DOHH2 (cell line): Measurements from ENCODE around the gene ARID4B.
"Not testable (repeated sequence)": the region's sequence is repeated elsewhere in the genome, so short reads cannot be mapped to it uniquely, and the experiment has no call there.

Experiments used
- H3F3A ChIP-seq: fragments of 200-600 bp; sonication (generic), shearing (Covaris generic); 2 replicates; pipeline ENCODE4 v1.6.0; 2016; ENCODE audit warnings: antibody characterized with exemption, mild to moderate bottlenecking; ENCODE audit not compliant: control insufficient read depth, insufficient read depth
- H3K27ac ChIP-seq: fragments of 200-600 bp; sonication (generic); 2 replicates; pipeline ENCODE4 v1.5.1; 2014; ENCODE audit warnings: low read depth, mild to moderate bottlenecking, low read length, moderate library complexity
- H3K27me3 ChIP-seq: fragments of 200-600 bp; sonication (generic); 2 replicates; pipeline ENCODE4 v1.6.1; 2014; ENCODE audit warnings: mild to moderate bottlenecking, low read length, mixed read lengths; ENCODE audit not compliant: control insufficient read depth
- H3K36me3 ChIP-seq: fragments of 200-600 bp; sonication (generic); 2 replicates; pipeline ENCODE4 v1.6.1; 2014; ENCODE audit warnings: mild to moderate bottlenecking, low read length, moderate library complexity, mixed read lengths; ENCODE audit not compliant: control insufficient read depth
- H3K4me1 ChIP-seq: fragments of 200-600 bp; sonication (generic); 2 replicates; pipeline ENCODE4 v1.6.1; 2014; ENCODE audit warnings: mild to moderate bottlenecking, low read length, mixed read lengths; ENCODE audit not compliant: control insufficient read depth
- H3K4me2 ChIP-seq: fragments of 200-600 bp; sonication (generic); 2 replicates; pipeline ENCODE4 v1.6.0; 2014; ENCODE audit warnings: mild to moderate bottlenecking, low read length, moderate library complexity
- H3K4me3 ChIP-seq: fragments of 200-600 bp; sonication (generic); 2 replicates; pipeline ENCODE4 v1.5.1; 2014; ENCODE audit warnings: mild to moderate bottlenecking, low read length, mixed read lengths
- H3K79me2 ChIP-seq: fragments of 200-600 bp; sonication (generic); 2 replicates; pipeline ENCODE4 v1.6.1; 2014; ENCODE audit warnings: mild to moderate bottlenecking, low read length, mixed read lengths; ENCODE audit not compliant: control insufficient read depth
- H3K9me2 ChIP-seq: fragments of 200-600 bp; sonication (generic); replicated peaks from 2 replicates; pipeline ENCODE4 v1.6.1; 2014; ENCODE audit warnings: mild to moderate bottlenecking, low read length, mixed read lengths; ENCODE audit not compliant: control insufficient read depth
- H3K9me3 ChIP-seq: fragments of 200-600 bp; sonication (generic); 2 replicates; pipeline ENCODE4 v1.6.1; 2014; ENCODE audit warnings: antibody characterized with exemption, low read length, mixed read lengths; ENCODE audit not compliant: control insufficient read depth, insufficient read depth
- H4K20me1 ChIP-seq: fragments of 200-600 bp; sonication (generic); 2 replicates; pipeline ENCODE4 v1.6.0; 2014; ENCODE audit warnings: low read depth, mild to moderate bottlenecking, antibody characterized with exemption, low read length, moderate library complexity; ENCODE audit not compliant: control insufficient read depth, insufficient read depth
- CTCF ChIP-seq: fragments of 200-600 bp; sonication (generic); IDR thresholded peaks from one replicate; pipeline ENCODE4 v1.5.1; 2014; ENCODE audit warnings: antibody characterized with exemption, mild to moderate bottlenecking, low read depth, low read length; ENCODE audit not compliant: poor library complexity, severe bottlenecking
- EZH2phosphoT487 ChIP-seq: fragments of 200-600 bp; sonication (generic); IDR thresholded peaks from 2 replicates; pipeline ENCODE4 v1.6.1; 2017; ENCODE audit warnings: borderline replicate concordance, mild to moderate bottlenecking, antibody characterized with exemption, low read length, moderate library complexity, mixed read lengths

The ARID4B gene

GRCh38 chr1:235215453-235215852 is 112.5 kb downstream of the ARID4B start:
- no peaks in the 10 kb centered on the region for H3F3A ChIP-seq
- H4K20me1 ChIP-seq: no peaks in the 10 kb centered on the region
- no peak overlapping the region for H3K4me2 ChIP-seq
- no peak for TF ChIP-seq EZH2phosphoT487
- no peak for TF ChIP-seq CTCF
- H3K9me3 ChIP-seq: no peaks in the 10 kb centered on the region
- H3K27ac ChIP-seq: no peak overlapping the region
- no peaks in the 10 kb centered on the region for H3K4me1 ChIP-seq
- H3K36me3 ChIP-seq: peaks cover 34% of the 10 kb centered on the region
- H3K9me2 ChIP-seq: no peaks in the 10 kb centered on the region
- no peaks in the 10 kb centered on the region for H3K27me3 ChIP-seq
- no peak overlapping the region for H3K4me3 ChIP-seq
- no peaks in the 10 kb centered on the region for H3K79me2 ChIP-seq

GRCh38 chr1:235214962-235215361 is 113.0 kb downstream of the ARID4B start:
- H3F3A ChIP-seq, H3K4me2 ChIP-seq, H3K4me3 ChIP-seq, H3K27me3 ChIP-seq, H3K9me3 ChIP-seq, H3K9me2 ChIP-seq, H4K20me1 ChIP-seq, H3K79me2 ChIP-seq, H3K4me1 ChIP-seq, H3K27ac ChIP-seq: not testable (repeated sequence)
- H3K36me3 ChIP-seq: peaks cover 39% of the 10 kb centered on the region

DNA sequence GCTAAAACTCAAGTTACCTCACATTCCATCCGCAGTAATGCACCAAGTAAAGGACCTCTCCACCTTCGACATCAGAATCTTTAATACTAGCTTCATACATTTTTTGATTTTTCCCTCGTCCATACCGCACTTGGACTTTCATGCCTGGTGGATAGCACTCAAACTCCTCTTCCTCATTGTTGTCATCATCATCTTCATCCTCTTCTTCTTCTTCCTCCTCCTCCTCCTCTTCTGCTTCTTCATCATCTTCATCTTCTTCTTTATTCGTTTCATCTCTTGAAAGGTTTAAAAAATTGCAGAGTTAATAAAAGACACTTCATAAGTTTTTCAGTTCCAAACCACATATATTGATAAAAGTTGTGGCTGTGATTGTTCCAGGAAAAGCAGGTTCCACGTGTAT is 114.2 kb downstream of the ARID4B start:
- no peaks in the 10 kb centered on the region for H3K9me3 ChIP-seq
- no peaks in the 10 kb centered on the region for H3K4me1 ChIP-seq
- no peaks in the 10 kb centered on the region for H3K79me2 ChIP-seq
- H3K9me2 ChIP-seq: no peaks in the 10 kb centered on the region
- H3K27me3 ChIP-seq: no peaks in the 10 kb centered on the region
- no peak overlapping the region for H3K4me3 ChIP-seq
- no peaks in the 10 kb centered on the region for H4K20me1 ChIP-seq
- H3K36me3 ChIP-seq: peaks cover 35% of the 10 kb centered on the region
- no peaks in the 10 kb centered on the region for H3F3A ChIP-seq
- no peak overlapping the region for H3K27ac ChIP-seq
- TF ChIP-seq EZH2phosphoT487: no peak
- no peak for TF ChIP-seq CTCF
- H3K4me2 ChIP-seq: no peak overlapping the region

GRCh38 chr1:235211517-235211916 is 116.5 kb downstream of the ARID4B start:
- peaks cover 43% of the 10 kb centered on the region for H3K36me3 ChIP-seq
- H3K79me2 ChIP-seq: no peaks in the 10 kb centered on the region
- H3K4me3 ChIP-seq: no peak overlapping the region
- H3K4me2 ChIP-seq: no peak overlapping the region
- H3K9me3 ChIP-seq: no peaks in the 10 kb centered on the region
- no peak overlapping the region for H3K27ac ChIP-seq
- no peaks in the 10 kb centered on the region for H3F3A ChIP-seq
- H3K27me3 ChIP-seq: no peaks in the 10 kb centered on the region
- TF ChIP-seq CTCF (no peak), EZH2phosphoT487 (no peak)
- no peaks in the 10 kb centered on the region for H4K20me1 ChIP-seq
- no peaks in the 10 kb centered on the region for H3K4me1 ChIP-seq
- H3K9me2 ChIP-seq: no peaks in the 10 kb centered on the region
